ENCODE data around the gene KANK2. TPM values are rescaled to one million over a fixed set of nuclear protein-coding genes. Genes with fewer than 3 reads are reported as not detected.
A peak's percentile ranks its signal among the peaks of the same experiment; 100 is the strongest.
"Not testable (repeated sequence)": the region's sequence is repeated elsewhere in the genome, so short reads cannot be mapped to it uniquely, and the experiment has no call there.

The KANK2 gene
- total RNA-seq, 5 donors from 2014 or later (not counting 1 experiment from before 2014, with no cell fraction given), result 0.68 to 1.9 (median 1.2) TPM

- Mint-ChIP-seq H3K27ac (no peak overlapping the region), H3K27me3 (no peaks in the 10 kb centered on the region), H3K4me1 (peaks cover 0 to 6% (median 0%) of the 10 kb centered on the region in 3 donors), H3K9me3 (no peaks in the 10 kb centered on the region), H3K36me3 (peaks cover 25% of the 10 kb centered on the region), H3K4me3 (no peak overlapping the region)
- POLR2A ChIA-PET, result interaction anchor here in 1 of 2 donors (0.6 kb wide), 1 partner anchor 105 kb away, joined by 10 read pairs; no protein-coding TSS in a partner anchor
- 76% methylated on average over 4 of the region's 7 CpGs for whole genome bisulfite sequencing (ENCODE audit: insufficient coverage)
- no peaks in the 10 kb centered on the region for H3K27me3 ChIP-seq (replicated peaks in 1 of 2; ENCODE audit: control insufficient read depth in 2 of 2, extremely low read depth in 1 of 2, insufficient read depth in 2 of 2, low read length in 1 of 2)
- H3K4me3 ChIP-seq (ENCODE audit: control insufficient read depth in 1 of 2, extremely low read depth in 1 of 2, low read length in 1 of 2), result no peak overlapping the region
- peaks cover 0 to 8% of the 10 kb centered on the region in 2 experiments for H3K4me1 ChIP-seq (ENCODE audit: control insufficient read depth in 1 of 2, extremely low read depth in 1 of 2, insufficient read depth in 2 of 2, low read length in 2 of 2)
- no peak for ATAC-seq (replicated peaks in 1 of 4)
- CTCF ChIA-PET, result interaction anchor here in 1 of 2 donors (2.1 kb wide), 1 partner anchor 96 kb away, joined by 10 read pairs; no protein-coding TSS in a partner anchor
- no peaks in the 10 kb centered on the region for H3K9me3 ChIP-seq
- H3K36me3 ChIP-seq (ENCODE audit: control insufficient read depth in 2 of 2, extremely low read depth in 1 of 2, insufficient read depth in 1 of 2, low read length in 1 of 2), result peaks cover 14 to 39% of the 10 kb centered on the region in 2 donors
- no peak overlapping the region for H3K27ac ChIP-seq (ENCODE audit: low read length)
- no peak for DNase-seq
Measured at GRCh38 chr19:11131471-11131870, 65.9 kb downstream of the KANK2 start.

- Histone ChIP-seq H3K4me1 (ENCODE audit: control insufficient read depth in 1 of 2, extremely low read depth in 1 of 2, insufficient read depth in 2 of 2, low read length in 2 of 2) (peaks cover 0 to 12% of the 10 kb centered on the region in 2 experiments), H3K9me3 (no peaks in the 10 kb centered on the region), H3K36me3 (ENCODE audit: control insufficient read depth in 2 of 2, extremely low read depth in 1 of 2, insufficient read depth in 1 of 2, low read length in 1 of 2) (peaks cover 14 to 42% of the 10 kb centered on the region in 2 donors), H3K27me3 (replicated peaks in 1 of 2; ENCODE audit: control insufficient read depth in 2 of 2, extremely low read depth in 1 of 2, insufficient read depth in 2 of 2, low read length in 1 of 2) (no peaks in the 10 kb centered on the region), H3K4me3 (ENCODE audit: control insufficient read depth in 1 of 2, extremely low read depth in 1 of 2, low read length in 1 of 2) (no peak overlapping the region), H3K27ac (ENCODE audit: low read length) (no peak overlapping the region)
- peak overlapping the region in 1 of 2 donors; percentile 71 for H3K27ac Mint-ChIP-seq
- no peaks in the 10 kb centered on the region for H3K9me3 Mint-ChIP-seq
- peak; percentile 33 to 81 (median 64) for DNase-seq
- ChIA-PET CTCF (interaction anchor here (0.6 to 2.1 kb wide), 3 partner anchors 36 to 218 kb away, joined by 3 to 10 read pairs (median 4); no protein-coding TSS in a partner anchor), POLR2A (interaction anchor here in 1 of 2 donors (0.6 kb wide), 1 partner anchor 104 kb away, joined by 10 read pairs; no protein-coding TSS in a partner anchor)
- H3K4me1 Mint-ChIP-seq, result peaks cover 0 to 4% (median 0%) of the 10 kb centered on the region in 3 donors
- no peaks in the 10 kb centered on the region for H3K27me3 Mint-ChIP-seq
- peak; percentile 67 to 84 (median 74) for ATAC-seq (replicated peaks in 1 of 4)
- 72% methylated on average over 17 of the region's 19 CpGs for WGBS (ENCODE audit: insufficient coverage)
- no peak overlapping the region for H3K4me3 Mint-ChIP-seq
- peaks cover 29% of the 10 kb centered on the region for H3K36me3 Mint-ChIP-seq
Measured at GRCh38 chr19:11130824-11131455, 66.4 kb downstream of the KANK2 start.

GRCh38 chr19:11127905-11128304, 69.4 kb downstream of the KANK2 start:
- no peak overlapping the region for H3K27ac Mint-ChIP-seq
- H3K4me1 Mint-ChIP-seq, result peaks cover 0 to 4% (median 0%) of the 10 kb centered on the region in 3 donors
- WGBS (ENCODE audit: insufficient coverage), result 95% methylated on average over 13 of the region's 15 CpGs

GRCh38 chr19:11125994-11126685, 71.2 kb downstream of the KANK2 start:
- H3K4me3 Mint-ChIP-seq, result no peak overlapping the region

More at GRCh38 chr19:11127905-11128304, 69.4 kb downstream of the KANK2 start:
- Histone ChIP-seq H3K27me3 (replicated peaks in 1 of 2; ENCODE audit: control insufficient read depth in 2 of 2, extremely low read depth in 1 of 2, insufficient read depth in 2 of 2, low read length in 1 of 2) (no peaks in the 10 kb centered on the region), H3K27ac (ENCODE audit: low read length) (no peak overlapping the region), H3K4me1 (ENCODE audit: control insufficient read depth in 1 of 2, extremely low read depth in 1 of 2, insufficient read depth in 2 of 2, low read length in 2 of 2) (peaks cover 0 to 13% of the 10 kb centered on the region in 2 experiments), H3K4me3 (ENCODE audit: control insufficient read depth in 1 of 2, extremely low read depth in 1 of 2, low read length in 1 of 2) (no peak overlapping the region), H3K9me3 (no peaks in the 10 kb centered on the region), H3K36me3 (ENCODE audit: control insufficient read depth in 2 of 2, extremely low read depth in 1 of 2, insufficient read depth in 1 of 2, low read length in 1 of 2) (peaks cover 26 to 55% of the 10 kb centered on the region in 2 donors)
- ChIA-PET POLR2A (no interaction called here), CTCF (no interaction called here)
- peaks cover 29% of the 10 kb centered on the region for H3K36me3 Mint-ChIP-seq
- no peaks in the 10 kb centered on the region for H3K27me3 Mint-ChIP-seq
- no peak overlapping the region for H3K4me3 Mint-ChIP-seq
- no peaks in the 10 kb centered on the region for H3K9me3 Mint-ChIP-seq
- no peak for DNase-seq
- ATAC-seq (replicated peaks in 1 of 4), result no peak

GRCh38 chr19:11124157-11124556, 73.2 kb downstream of the KANK2 start:
- H3K9me3 Mint-ChIP-seq; H3K27me3 Mint-ChIP-seq; H3K4me3 Mint-ChIP-seq; H3K27ac Mint-ChIP-seq; H3K9me3 ChIP-seq; H3K27me3 ChIP-seq (replicated peaks in 1 of 2; ENCODE audit: control insufficient read depth in 2 of 2, extremely low read depth in 1 of 2, insufficient read depth in 2 of 2, low read length in 1 of 2); CTCF ChIA-PET; POLR2A ChIA-PET; H3K27ac ChIP-seq (ENCODE audit: low read length); DNase-seq; ATAC-seq (replicated peaks in 1 of 4); H3K4me1 ChIP-seq (ENCODE audit: control insufficient read depth in 1 of 2, extremely low read depth in 1 of 2, insufficient read depth in 2 of 2, low read length in 2 of 2); H3K4me1 Mint-ChIP-seq; H3K4me3 ChIP-seq (ENCODE audit: control insufficient read depth in 1 of 2, extremely low read depth in 1 of 2, low read length in 1 of 2): not testable (repeated sequence)
- peaks cover 22% of the 10 kb centered on the region for H3K36me3 Mint-ChIP-seq
- H3K36me3 ChIP-seq (ENCODE audit: control insufficient read depth in 2 of 2, extremely low read depth in 1 of 2, insufficient read depth in 1 of 2, low read length in 1 of 2), result peaks cover 26 to 51% of the 10 kb centered on the region in 2 donors
- WGBS (ENCODE audit: insufficient coverage), result 100% methylated on average over 4 of the region's 4 CpGs

More at GRCh38 chr19:11125994-11126685, 71.2 kb downstream of the KANK2 start:
- no peaks in the 10 kb centered on the region for H3K9me3 ChIP-seq
- ChIA-PET CTCF (interaction anchor here (0.5 to 2.3 kb wide), 14 partner anchors 8 to 1995 kb away, joined by 3 to 26 read pairs (median 4); partner anchors contain the start of gene LDLR (in 1 of the 2)), POLR2A (interaction anchor here (0.6 kb wide), 2 partner anchors 31 to 177 kb away, joined by 3 read pairs; no protein-coding TSS in a partner anchor)
- WGBS (ENCODE audit: insufficient coverage), result 100% methylated on average over 1 of the region's 11 CpGs
- Mint-ChIP-seq H3K9me3 (no peaks in the 10 kb centered on the region), H3K27me3 (no peaks in the 10 kb centered on the region), H3K4me1 (peaks cover 0 to 4% (median 0%) of the 10 kb centered on the region in 3 donors), H3K27ac (no peak overlapping the region), H3K36me3 (peaks cover 20% of the 10 kb centered on the region)
- DNase-seq, result peak; percentile 35 to 88 (median 71)
- H3K4me3 ChIP-seq (ENCODE audit: control insufficient read depth in 1 of 2, extremely low read depth in 1 of 2, low read length in 1 of 2), result no peak overlapping the region
- peaks cover 0 to 11% of the 10 kb centered on the region in 2 experiments for H3K4me1 ChIP-seq (ENCODE audit: control insufficient read depth in 1 of 2, extremely low read depth in 1 of 2, insufficient read depth in 2 of 2, low read length in 2 of 2)
- no peak overlapping the region for H3K27ac ChIP-seq (ENCODE audit: low read length)
- peak; percentile 63 to 77 (median 74) for ATAC-seq (replicated peaks in 1 of 4)
- peaks cover 26 to 49% of the 10 kb centered on the region in 2 donors for H3K36me3 ChIP-seq (ENCODE audit: control insufficient read depth in 2 of 2, extremely low read depth in 1 of 2, insufficient read depth in 1 of 2, low read length in 1 of 2)
- H3K27me3 ChIP-seq (replicated peaks in 1 of 2; ENCODE audit: control insufficient read depth in 2 of 2, extremely low read depth in 1 of 2, insufficient read depth in 2 of 2, low read length in 1 of 2), result no peaks in the 10 kb centered on the region

GRCh38 chr19:11123114-11123513, 74.2 kb downstream of the KANK2 start:
- Mint-ChIP-seq H3K27ac (no peak overlapping the region), H3K9me3 (no peaks in the 10 kb centered on the region), H3K27me3 (no peaks in the 10 kb centered on the region), H3K4me1 (peaks cover 0 to 2% (median 0%) of the 10 kb centered on the region in 3 donors), H3K36me3 (peaks cover 26% of the 10 kb centered on the region), H3K4me3 (no peak overlapping the region)
- no peak for ATAC-seq (replicated peaks in 1 of 4)
- CTCF ChIA-PET, result no interaction called here
- Histone ChIP-seq H3K4me1 (ENCODE audit: control insufficient read depth in 1 of 2, extremely low read depth in 1 of 2, insufficient read depth in 2 of 2, low read length in 2 of 2) (peaks cover 0 to 6% of the 10 kb centered on the region in 2 experiments), H3K27me3 (replicated peaks in 1 of 2; ENCODE audit: control insufficient read depth in 2 of 2, extremely low read depth in 1 of 2, insufficient read depth in 2 of 2, low read length in 1 of 2) (no peaks in the 10 kb centered on the region), H3K27ac (ENCODE audit: low read length) (no peak overlapping the region), H3K4me3 (ENCODE audit: control insufficient read depth in 1 of 2, extremely low read depth in 1 of 2, low read length in 1 of 2) (no peak overlapping the region), H3K9me3 (no peaks in the 10 kb centered on the region), H3K36me3 (ENCODE audit: control insufficient read depth in 2 of 2, extremely low read depth in 1 of 2, insufficient read depth in 1 of 2, low read length in 1 of 2) (peaks cover 20 to 48% of the 10 kb centered on the region in 2 donors)
- no peak for DNase-seq
- POLR2A ChIA-PET, result interaction anchor here in 1 of 2 donors (0.6 kb wide), 1 partner anchor 13 kb away, joined by 3 read pairs; no protein-coding TSS in a partner anchor
- WGBS (ENCODE audit: insufficient coverage), result 95% methylated on average over 12 of the region's 13 CpGs

Data from T-cell (primary cell).